ENCODE results near the gene EIF2B5.
A peak's percentile ranks its signal among the peaks of the same experiment; 100 is the strongest.

EIF2B5 gene

DNA sequence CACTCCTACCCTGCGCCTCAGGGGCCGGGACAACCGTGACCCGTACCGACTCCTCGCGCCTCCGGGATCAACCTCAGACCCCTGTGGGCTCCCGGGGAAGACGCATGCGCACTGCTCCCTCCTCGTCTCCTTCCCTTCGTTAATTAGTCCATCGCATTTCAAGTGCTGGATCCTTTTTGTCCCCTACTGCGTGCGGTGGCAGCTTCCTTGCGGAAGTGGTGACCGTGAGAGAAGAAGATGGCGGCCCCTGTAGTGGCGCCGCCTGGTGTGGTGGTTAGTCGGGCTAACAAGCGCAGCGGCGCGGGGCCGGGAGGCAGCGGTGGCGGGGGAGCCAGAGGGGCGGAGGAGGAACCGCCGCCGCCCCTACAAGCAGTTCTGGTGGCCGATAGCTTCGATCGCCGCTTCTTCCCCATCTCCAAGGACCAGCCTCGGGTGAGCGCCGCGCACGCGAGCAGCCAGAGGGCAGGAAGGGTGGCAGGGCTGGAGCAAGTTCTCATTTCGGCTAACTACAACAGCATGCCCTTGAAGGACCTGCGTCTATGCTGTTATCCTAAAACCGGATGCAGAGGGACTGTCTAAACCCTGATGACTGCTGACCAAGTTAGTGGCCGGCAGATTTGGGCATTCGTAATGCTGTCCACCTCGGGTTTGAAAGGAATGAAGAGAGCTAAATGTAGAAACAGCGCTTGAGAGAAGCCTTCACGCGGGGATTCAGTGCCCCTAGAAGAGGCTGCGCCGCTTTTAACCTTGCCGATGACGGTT is at the start of gene EIF2B5:
TSS of gene EIF2B5 (plus strand) at position 210 of the 762 bp plus-strand sequence. CDS start at position 238, 28 bp downstream.
- H3K27ac ChIP-seq (ENCODE audit: low read depth, low read length, poor library complexity, severe bottlenecking): peak within 1 kb of the TSS; percentile 77
- TF ChIP-seq EZH2 (IDR thresholded peaks at IDR 0.05; ENCODE audit: borderline replicate concordance, low read length) (no peak), CTCF (IDR thresholded peaks at IDR 0.05; ENCODE audit: low read length) (peak; percentile 56)

DNA sequence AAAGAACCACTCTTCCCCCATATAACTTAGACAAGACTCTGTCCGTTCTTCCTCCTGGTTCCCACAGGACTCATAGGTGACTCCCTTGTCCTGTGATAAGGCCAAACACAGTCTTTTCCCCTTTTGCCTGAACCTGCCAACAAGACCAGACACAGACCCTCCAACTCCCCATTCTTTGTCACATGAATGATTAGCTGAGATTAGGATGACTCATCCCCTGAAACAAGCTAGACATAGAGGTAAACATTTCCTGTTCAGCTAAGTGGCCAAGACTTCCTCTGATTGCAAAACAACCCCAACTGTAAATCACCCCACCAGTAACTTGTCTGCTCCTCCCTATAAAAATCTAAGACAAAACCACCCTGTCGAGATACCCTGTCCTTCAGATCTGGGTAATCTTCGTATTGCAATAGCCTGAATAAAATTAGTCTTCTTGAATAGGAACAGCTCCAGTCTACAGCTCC is 49.7 kb upstream of the EIF2B5 start:
- TF ChIP-seq EZH2 (IDR thresholded peaks at IDR 0.05; ENCODE audit: borderline replicate concordance, low read length): no peak
- TF ChIP-seq CTCF (IDR thresholded peaks at IDR 0.05; ENCODE audit: low read length): no peak
- Histone ChIP-seq H3K9ac (ENCODE audit: low read length) (no peak overlapping the region), H3K9me3 (ENCODE audit: low read length) (peaks cover 6% of the 10 kb centered on the region; the same call in 1 of the 2 replicates), H3K36me3 (ENCODE audit: insufficient read depth, low read length) (no peaks in the 10 kb centered on the region), H2AFZ (ENCODE audit: low read length) (no peak overlapping the region), H3K4me3 (ENCODE audit: low read depth, low read length, poor library complexity, severe bottlenecking) (no peak overlapping the region), H3K79me2 (ENCODE audit: insufficient read depth, low read length) (no peaks in the 10 kb centered on the region), H4K20me1 (ENCODE audit: insufficient read depth, low read length) (no peaks in the 10 kb centered on the region), H3K4me1 (ENCODE audit: insufficient read depth, low read length, severe bottlenecking) (no peaks in the 10 kb centered on the region), H3K27me3 (ENCODE audit: insufficient read depth, low read length) (peaks cover 21% of the 10 kb centered on the region; the same call in 1 of the 2 replicates), H3F3A (ENCODE audit: insufficient read depth, low read length) (no peaks in the 10 kb centered on the region), H3K9me2 (ENCODE audit: low read depth, low read length) (no peaks in the 10 kb centered on the region), H3K4me2 (ENCODE audit: low read length) (no peak overlapping the region), H3K27ac (ENCODE audit: low read depth, low read length, poor library complexity, severe bottlenecking) (no peak overlapping the region)

More for the DNA sequence above, at the start of gene EIF2B5:
- peak within 1 kb of the TSS; percentile 76 for H3K4me3 ChIP-seq (ENCODE audit: low read depth, low read length, poor library complexity, severe bottlenecking)
- H3K4me2 ChIP-seq (ENCODE audit: low read length): peak within 1 kb of the TSS; percentile 82
- peak within 1 kb of the TSS; percentile 14; the same call in 1 of the 2 replicates for H2AFZ ChIP-seq (ENCODE audit: low read length)
- peak within 1 kb of the TSS; percentile 83 for H3K9ac ChIP-seq (ENCODE audit: low read length)
- H3K4me1 ChIP-seq (ENCODE audit: insufficient read depth, low read length, severe bottlenecking): peaks cover 27% of the 10 kb centered on the region
- no peaks in the 10 kb centered on the region for H3K27me3 ChIP-seq (ENCODE audit: insufficient read depth, low read length)
- no peaks in the 10 kb centered on the region for H3F3A ChIP-seq (ENCODE audit: insufficient read depth, low read length)
- H3K9me2 ChIP-seq (ENCODE audit: low read depth, low read length): no peaks in the 10 kb centered on the region
- H4K20me1 ChIP-seq (ENCODE audit: insufficient read depth, low read length): no peaks in the 10 kb centered on the region
- peaks cover 23% of the 10 kb centered on the region for H3K36me3 ChIP-seq (ENCODE audit: insufficient read depth, low read length)
- no peaks in the 10 kb centered on the region for H3K9me3 ChIP-seq (ENCODE audit: low read length)
- peaks cover 23% of the 10 kb centered on the region for H3K79me2 ChIP-seq (ENCODE audit: insufficient read depth, low read length)

GRCh38 chr3:184092199-184092598 is 43.0 kb upstream of the EIF2B5 start:
- no peaks in the 10 kb centered on the region for H4K20me1 ChIP-seq (ENCODE audit: insufficient read depth, low read length)
- H3K4me1 ChIP-seq (ENCODE audit: insufficient read depth, low read length, severe bottlenecking): no peaks in the 10 kb centered on the region
- no peaks in the 10 kb centered on the region for H3K36me3 ChIP-seq (ENCODE audit: insufficient read depth, low read length)

More at GRCh38 chr3:184092199-184092598, 43.0 kb upstream of the EIF2B5 start:
- Histone ChIP-seq H3K4me2 (ENCODE audit: low read length) (no peak overlapping the region), H3F3A (ENCODE audit: insufficient read depth, low read length) (no peaks in the 10 kb centered on the region), H3K9me2 (ENCODE audit: low read depth, low read length) (no peaks in the 10 kb centered on the region), H3K27me3 (ENCODE audit: insufficient read depth, low read length) (no peaks in the 10 kb centered on the region; the same call in 1 of the 2 replicates), H3K27ac (ENCODE audit: low read depth, low read length, poor library complexity, severe bottlenecking) (no peak overlapping the region), H3K9me3 (ENCODE audit: low read length) (peaks cover 12% of the 10 kb centered on the region), H3K79me2 (ENCODE audit: insufficient read depth, low read length) (no peaks in the 10 kb centered on the region), H3K9ac (ENCODE audit: low read length) (no peak overlapping the region), H2AFZ (ENCODE audit: low read length) (no peak overlapping the region), H3K4me3 (ENCODE audit: low read depth, low read length, poor library complexity, severe bottlenecking) (no peak overlapping the region)
- TF ChIP-seq CTCF (IDR thresholded peaks at IDR 0.05; ENCODE audit: low read length) (no peak), EZH2 (IDR thresholded peaks at IDR 0.05; ENCODE audit: borderline replicate concordance, low read length) (no peak)
